SK-N-MC (cell line): ENCODE data around the gene GRIK4.

Experiments used
- EZH2 ChIP-seq: fragments of 200-600 bp; sonication (generic); IDR thresholded peaks from one replicate; pipeline ENCODE4 v1.6.1; 2017; ENCODE audit warnings: antibody characterized with exemption
- POLR2AphosphoS5 ChIP-seq: IDR thresholded peaks from 2 replicates; pipeline ENCODE4 v1.6.1; 2012; ENCODE audit warnings: mild to moderate bottlenecking, low read depth, low read length, borderline replicate concordance

GRCh38 chr11:120769906-120770305, 258.4 kb downstream of the GRIK4 start:
- TF ChIP-seq POLR2AphosphoS5: no peak
- TF ChIP-seq EZH2: no peak
